B cell (primary cell): ENCODE results near the gene LAX1. TPM values are rescaled to one million over a fixed set of nuclear protein-coding genes. Genes with fewer than 3 reads are reported as not detected.
A peak's percentile ranks its signal among the peaks of the same experiment; 100 is the strongest.
"Not testable (repeated sequence)": the region's sequence is repeated elsewhere in the genome, so short reads cannot be mapped to it uniquely, and the experiment has no call there.

Experiments
- ATAC-seq: fragments of 200-7000 bp; cut with Tn5 transposase; one replicate; pipeline ENCODE4 v1.10.0; 2021; ENCODE audit warnings: low read depth, mild to moderate bottlenecking, moderate number of reproducible peaks, moderate library complexity
- CTCF ChIA-PET: fragments of 350-600 bp; sonication (Branson Sonifier 250); formaldehyde crosslinking; loops from one replicate; lab custom pipeline; 2021; ENCODE audit warnings: antibody characterized with exemption, inconsistent platforms; lab: Charles Lee
- POLR2A ChIA-PET: fragments of 350-600 bp; sonication (Branson Sonifier 250); formaldehyde crosslinking; loops from one replicate; lab custom pipeline; 2021; ENCODE audit warnings: antibody characterized with exemption; lab: Charles Lee
- DNase-seq: peaks from one replicate; pipeline ENCODE4 v3.0.0; 2013
- H2AFZ ChIP-seq: 2 replicates; pipeline ENCODE4 v1.6.1; 2012; ENCODE audit warnings: mild to moderate bottlenecking, low read depth, low read length; ENCODE audit not compliant: insufficient read depth, poor library complexity, severe bottlenecking
- H3K27ac ChIP-seq, 2 donors: 1 replicate in 1 of 2; 2 replicates in 1 of 2; pipeline ENCODE4 v1.5.1; 2012 to 2013; ENCODE audit warnings: low read length in 2 of 2, mild to moderate bottlenecking in 2 of 2, moderate library complexity in 1 of 2
- H3K27me3 ChIP-seq, 4 experiments: fragments of 200-600 bp in 1 of 4; sonication (generic) in 1 of 4; replicated peaks in 1 of 4; 1 replicate in 2 of 4; 2 replicates in 2 of 4; pipeline versions ENCODE4 v1.6.1 to v1.7.0; 2013 to 2016; ENCODE audit warnings: low read length in 3 of 4, mild to moderate bottlenecking in 2 of 4, mixed read lengths in 1 of 4, moderate library complexity in 1 of 4; ENCODE audit not compliant: insufficient read depth in 4 of 4, control insufficient read depth in 3 of 4; ENCODE audit errors: control extremely low read depth in 1 of 4
- H3K36me3 ChIP-seq, 2 experiments: replicated peaks in 1 of 2; 1 replicate in 1 of 2; 2 replicates in 1 of 2; pipeline versions ENCODE4 v1.6.1 to v1.7.1; 2013; ENCODE audit warnings: low read length in 1 of 2; ENCODE audit not compliant: insufficient read depth in 2 of 2, control insufficient read depth in 1 of 2; ENCODE audit errors: control extremely low read depth in 1 of 2, extremely low read depth in 1 of 2
- H3K4me1 ChIP-seq, 2 donors: fragments of 200-600 bp in 1 of 2; sonication (generic) in 1 of 2; 1 replicate in 1 of 2; 2 replicates in 1 of 2; pipeline versions ENCODE4 v1.5.1 to v1.6.1; 2013 to 2017; ENCODE audit warnings: low read length in 2 of 2; ENCODE audit not compliant: control insufficient read depth in 2 of 2, insufficient read depth in 2 of 2
- H3K4me2 ChIP-seq: replicated peaks from 2 replicates; pipeline ENCODE3; 2012; ENCODE audit warnings: mild to moderate bottlenecking, low read depth, low read length; ENCODE audit not compliant: poor library complexity, severe bottlenecking
- H3K4me3 ChIP-seq, 5 experiments: fragments of 200-600 bp in 1 of 5; sonication (generic) in 1 of 5; 1 replicate in 3 of 5; 2 replicates in 2 of 5; pipeline versions ENCODE4 v1.5.1 to v1.7.0; 2011 to 2016; ENCODE audit warnings: low read length in 4 of 5, mild to moderate bottlenecking in 4 of 5, low read depth in 2 of 5, control low read depth in 1 of 5, moderate library complexity in 1 of 5; ENCODE audit not compliant: insufficient read depth in 1 of 5; ENCODE audit errors: control extremely low read depth in 1 of 5, extremely low read depth in 1 of 5
- H3K79me2 ChIP-seq: fragments of 200-600 bp; sonication (generic); one replicate; pipeline ENCODE4 v1.6.0; 2016; ENCODE audit warnings: low read length; ENCODE audit not compliant: control insufficient read depth, insufficient read depth
- H3K9ac ChIP-seq: fragments of 200-600 bp; sonication (generic); 2 replicates; pipeline ENCODE4 v1.6.1; 2017; ENCODE audit warnings: mild to moderate bottlenecking, low read length, moderate library complexity
- H3K9me3 ChIP-seq, 3 donors: one replicate each; pipeline versions ENCODE4 v1.6.1 to v1.7.1; 2013; ENCODE audit warnings: low read length in 2 of 3; ENCODE audit not compliant: control insufficient read depth in 2 of 3, insufficient read depth in 1 of 3; ENCODE audit errors: control extremely low read depth in 1 of 3
- H4K20me1 ChIP-seq: 2 replicates; pipeline ENCODE4 v1.6.0; 2012; ENCODE audit warnings: mild to moderate bottlenecking, low read length; ENCODE audit not compliant: insufficient read depth, control insufficient read depth, poor library complexity, severe bottlenecking
- H3K27ac Mint-ChIP-seq: one replicate; pipeline ENCODE4 v1.8.0; 2021; ENCODE audit warnings: mixed read lengths
- H3K27me3 Mint-ChIP-seq: one replicate; pipeline ENCODE4 v1.8.0; 2021; ENCODE audit warnings: mixed read lengths
- H3K4me1 Mint-ChIP-seq: one replicate; pipeline ENCODE4 v1.8.0; 2021; ENCODE audit warnings: mixed read lengths
- H3K4me3 Mint-ChIP-seq: one replicate; pipeline ENCODE4 v1.8.0; 2021; ENCODE audit warnings: mixed read lengths
- H3K9me3 Mint-ChIP-seq: one replicate; pipeline ENCODE4 v1.8.0; 2022; ENCODE audit warnings: mixed read lengths; ENCODE audit not compliant: insufficient read depth
- EZH2 ChIP-seq: IDR thresholded peaks from 2 replicates; pipeline ENCODE4 v1.6.1; 2012; ENCODE audit warnings: borderline replicate concordance, low read depth, mild to moderate bottlenecking, moderate library complexity, low read length; ENCODE audit not compliant: insufficient read depth, poor library complexity, severe bottlenecking
- WGBS: methylation state at CpG from one replicate; pipeline ENCODE4 v1.1.5; 2013; ENCODE audit warnings: missing lambda C conversion rate; ENCODE audit not compliant: insufficient coverage; 5-methylcytosine and 5-hydroxymethylcytosine counted together
- intact Hi-C: fragments of 100-400 bp; cut with micrococcal nuclease; formaldehyde crosslinking; loops from one replicate; pipeline ENCODE4 v1.10.0; 2022
- polyA plus RNA-seq: library from polyadenylated mRNA; depleted of rRNA; stranded (reverse); fragments of >200 nt; gene quantifications from 2 replicates; pipeline ENCODE4 v1.2.3, GENCODE V29; 2012
- total RNA-seq, 2 donors: library from RNA; stranded (reverse); fragments of 120-200 nt in 1 of 2; gene quantifications; 1 replicate in 1 of 2; 2 replicates in 1 of 2; pipeline versions ENCODE4 v1.2.3 to v1.2.4, GENCODE V29; 2013 to 2022
- TF ChIP-seq, protein P1 (sequence below): fragments of 200-600 bp; IDR thresholded peaks from one replicate; pipeline ENCODE4 v1.8.0; 2022; ENCODE audit warnings: antibody characterized with exemption, mild to moderate bottlenecking

The LAX1 gene
- total and polyA plus RNA-seq, 2 donors (not counting 1 experiment from before 2014, with no cell fraction given) = 11.3 to 20.5 TPM

DNA sequence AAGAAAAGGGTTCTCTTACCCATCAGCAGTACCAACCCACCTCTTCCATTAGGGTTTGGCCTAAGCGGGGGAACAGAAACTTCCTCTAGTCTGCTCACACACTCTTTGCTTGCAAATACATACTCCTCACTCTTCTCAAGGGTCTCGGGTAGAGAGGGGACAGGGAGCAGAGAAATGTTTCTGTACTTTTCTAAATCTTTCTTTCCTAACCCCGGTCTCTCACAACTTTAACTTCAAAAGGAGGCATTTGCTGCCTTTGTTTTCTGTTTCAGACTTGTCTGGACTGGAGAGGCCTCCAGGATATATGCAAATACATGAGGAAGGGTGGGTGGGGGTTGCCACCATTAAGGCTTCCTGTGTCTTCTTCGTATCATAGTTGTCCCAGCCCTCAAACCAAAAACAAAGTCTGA, 10.5 kb upstream of the LAX1 start:
- WGBS = 0% methylated on average over 1 of the region's 4 CpGs
- Histone ChIP-seq H3K4me2 (peak overlapping the region; percentile 69), H3K4me3 (peak overlapping the region in 4 of 5 experiments; percentile 0 to 33 (median 20)), H3K36me3 (no peaks in the 10 kb centered on the region), H3K79me2 (no peaks in the 10 kb centered on the region), H3K27ac (peak overlapping the region; percentile 85), H3K9me3 (no peaks in the 10 kb centered on the region), H4K20me1 (no peaks in the 10 kb centered on the region), H3K4me1 (peaks cover 35 to 41% of the 10 kb centered on the region in 2 donors), H2AFZ (peak overlapping the region; percentile 67), H3K9ac (peak overlapping the region; percentile 17), H3K27me3 (no peaks in the 10 kb centered on the region)
- CTCF ChIA-PET = interaction anchor here (1.1 to 1.8 kb wide), 5 partner anchors 10 to 34 kb away, joined by 3 to 10 read pairs (median 4); no protein-coding TSS in a partner anchor
- peak overlapping the region; percentile 96 for H3K27ac Mint-ChIP-seq
- peaks cover 41% of the 10 kb centered on the region for H3K4me1 Mint-ChIP-seq
- DNase-seq = peak; percentile 76
- H3K9me3 Mint-ChIP-seq = no peaks in the 10 kb centered on the region
- POLR2A ChIA-PET = interaction anchor here (1.9 kb wide), 1 partner anchor 11 kb away, joined by 14 read pairs; the partner anchor contains the start of gene LAX1
- no peaks in the 10 kb centered on the region for H3K27me3 Mint-ChIP-seq
- TF ChIP-seq EZH2 = no peak
- TF ChIP-seq, protein P1, sequence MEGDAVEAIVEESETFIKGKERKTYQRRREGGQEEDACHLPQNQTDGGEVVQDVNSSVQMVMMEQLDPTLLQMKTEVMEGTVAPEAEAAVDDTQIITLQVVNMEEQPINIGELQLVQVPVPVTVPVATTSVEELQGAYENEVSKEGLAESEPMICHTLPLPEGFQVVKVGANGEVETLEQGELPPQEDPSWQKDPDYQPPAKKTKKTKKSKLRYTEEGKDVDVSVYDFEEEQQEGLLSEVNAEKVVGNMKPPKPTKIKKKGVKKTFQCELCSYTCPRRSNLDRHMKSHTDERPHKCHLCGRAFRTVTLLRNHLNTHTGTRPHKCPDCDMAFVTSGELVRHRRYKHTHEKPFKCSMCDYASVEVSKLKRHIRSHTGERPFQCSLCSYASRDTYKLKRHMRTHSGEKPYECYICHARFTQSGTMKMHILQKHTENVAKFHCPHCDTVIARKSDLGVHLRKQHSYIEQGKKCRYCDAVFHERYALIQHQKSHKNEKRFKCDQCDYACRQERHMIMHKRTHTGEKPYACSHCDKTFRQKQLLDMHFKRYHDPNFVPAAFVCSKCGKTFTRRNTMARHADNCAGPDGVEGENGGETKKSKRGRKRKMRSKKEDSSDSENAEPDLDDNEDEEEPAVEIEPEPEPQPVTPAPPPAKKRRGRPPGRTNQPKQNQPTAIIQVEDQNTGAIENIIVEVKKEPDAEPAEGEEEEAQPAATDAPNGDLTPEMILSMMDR = no peak
- intact Hi-C loops = loop anchor here (1.0 to 5.0 kb wide), 2 partner anchors 11 to 127 kb away; partner anchors contain the start of genes ATP2B4 and LAX1
- H3K4me3 Mint-ChIP-seq = peak overlapping the region; percentile 67
- ATAC-seq = peak; percentile 68

DNA sequence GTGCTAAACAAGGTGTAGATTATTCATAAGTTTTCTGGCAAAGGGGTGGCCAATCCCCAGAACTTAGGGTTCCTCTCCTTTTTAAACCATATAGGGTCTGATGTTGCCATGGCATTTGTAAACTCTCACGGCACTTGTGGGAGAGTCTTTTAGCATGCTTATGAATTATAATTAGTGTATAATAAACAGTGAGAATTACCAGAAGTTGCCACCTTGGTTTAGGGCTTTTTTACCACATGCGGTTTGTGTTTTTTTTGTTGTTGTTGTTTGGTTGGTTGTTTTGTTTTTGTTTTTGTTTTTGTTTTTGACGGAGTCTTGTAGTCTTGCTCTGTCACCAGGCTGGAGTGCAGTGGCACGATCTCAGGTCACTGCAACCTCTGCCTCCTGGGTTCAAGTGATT, 8.9 kb upstream of the LAX1 start:
- Histone ChIP-seq H4K20me1 (no peaks in the 10 kb centered on the region), H3K79me2 (no peaks in the 10 kb centered on the region), H3K27me3 (no peaks in the 10 kb centered on the region), H3K9me3 (no peaks in the 10 kb centered on the region), H3K9ac (no peak overlapping the region), H3K4me3 (no peak overlapping the region), H2AFZ (peak overlapping the region; percentile 17), H3K4me1 (peaks cover 35 to 41% of the 10 kb centered on the region in 2 donors), H3K27ac (peak overlapping the region in 1 of 2 donors; percentile 85), H3K36me3 (no peaks in the 10 kb centered on the region), H3K4me2 (peak overlapping the region; percentile 20)
- H3K27me3 Mint-ChIP-seq = no peaks in the 10 kb centered on the region
- peaks cover 41% of the 10 kb centered on the region for H3K4me1 Mint-ChIP-seq
- intact Hi-C loops = no loop called here
- no peaks in the 10 kb centered on the region for H3K9me3 Mint-ChIP-seq
- ChIA-PET POLR2A (interaction anchor here (1.2 kb wide), 1 partner anchor 9 kb away, joined by 4 read pairs; the partner anchor contains the start of gene LAX1), CTCF (interaction anchor here (1.7 to 1.8 kb wide), 2 partner anchors 8 to 36 kb away, joined by 4 to 10 read pairs; no protein-coding TSS in a partner anchor)
- no peak for DNase-seq
- ATAC-seq = no peak
- H3K27ac Mint-ChIP-seq = peak overlapping the region; percentile 76
- WGBS = 88% methylated on average over 3 of the region's 4 CpGs
- no peak overlapping the region for H3K4me3 Mint-ChIP-seq
- TF ChIP-seq EZH2 = no peak
- TF ChIP-seq, protein P1 = no peak

DNA sequence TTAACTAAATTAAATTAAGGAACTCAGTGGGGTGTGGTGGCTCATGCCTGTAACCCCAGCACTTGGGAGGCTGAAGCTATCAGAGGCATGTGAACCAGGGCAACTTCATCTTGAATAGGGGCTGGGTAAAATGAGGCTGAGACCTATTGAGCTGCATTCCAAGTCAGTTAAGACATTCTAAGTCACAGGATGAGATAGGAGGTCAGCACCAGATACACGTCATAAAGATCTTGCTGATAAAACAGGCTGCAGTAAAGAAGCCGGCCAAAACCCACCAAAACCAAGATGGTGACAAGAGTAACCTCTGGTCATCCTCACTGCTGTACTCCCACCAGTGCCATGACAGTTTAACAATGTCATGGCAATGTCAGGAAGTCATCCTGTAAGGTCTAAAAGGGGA, 6.2 kb upstream of the LAX1 start:
- H3K27me3 Mint-ChIP-seq, CTCF ChIA-PET, H3K9ac ChIP-seq, DNase-seq, H3K4me3 ChIP-seq, intact Hi-C loops, H3K27ac Mint-ChIP-seq, H3K27ac ChIP-seq, POLR2A ChIA-PET, H3K9me3 Mint-ChIP-seq, H3K36me3 ChIP-seq, H3K4me3 Mint-ChIP-seq, H3K4me2 ChIP-seq, H4K20me1 ChIP-seq, H3K27me3 ChIP-seq, H3K9me3 ChIP-seq, H2AFZ ChIP-seq, ATAC-seq: not testable (repeated sequence)
- peaks cover 24 to 38% of the 10 kb centered on the region in 2 donors for H3K4me1 ChIP-seq
- H3K79me2 ChIP-seq = peaks cover 11% of the 10 kb centered on the region
- WGBS = 80% methylated on average over 1 of the region's 2 CpGs
- H3K4me1 Mint-ChIP-seq = peaks cover 33% of the 10 kb centered on the region
